ENCODE results near the gene GLRA2. TPM values are rescaled to one million over a fixed set of nuclear protein-coding genes. Genes with fewer than 3 reads are reported as not detected.
"Not testable (repeated sequence)": the region's sequence is repeated elsewhere in the genome, so short reads cannot be mapped to it uniquely, and the experiment has no call there.

Gene GLRA2
- total RNA-seq, 1 donor from 2014 or later: not detected

GRCh38 chrX:14590216-14590615 lies 60.9 kb downstream of the GLRA2 start:
- intact Hi-C loops (cut with micrococcal nuclease): no loop called here
- DNase-seq (no peak), ATAC-seq (no peak)

- intact Hi-C loops (cut with micrococcal nuclease): no loop called here
- DNase-seq: no peak
- ATAC-seq: no peak
These were observed 61.5 kb downstream of the GLRA2 start for GRCh38 chrX:14590693-14591424.

DNA sequence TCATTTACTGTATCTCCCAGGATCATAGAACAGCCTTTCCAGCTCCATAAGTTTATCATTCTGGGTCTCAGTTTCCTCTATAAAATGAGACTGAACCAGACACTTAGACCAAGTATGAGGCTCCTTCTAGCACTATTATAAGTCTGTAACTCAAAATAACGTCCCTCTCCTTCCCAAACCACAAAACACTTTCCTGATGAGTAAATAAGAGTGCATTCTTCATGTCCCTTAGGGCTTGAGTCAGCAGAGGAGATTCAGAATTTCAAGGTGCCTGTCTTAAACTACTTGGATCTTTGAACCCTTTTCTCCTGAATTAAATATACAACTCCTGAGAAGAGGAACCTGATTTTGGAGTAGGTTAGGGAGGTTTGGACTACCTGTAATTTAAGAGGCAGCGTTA lies 62.6 kb downstream of the GLRA2 start:
- ATAC-seq (no peak), DNase-seq (no peak)
- intact Hi-C loops (cut with micrococcal nuclease): no loop called here

DNA sequence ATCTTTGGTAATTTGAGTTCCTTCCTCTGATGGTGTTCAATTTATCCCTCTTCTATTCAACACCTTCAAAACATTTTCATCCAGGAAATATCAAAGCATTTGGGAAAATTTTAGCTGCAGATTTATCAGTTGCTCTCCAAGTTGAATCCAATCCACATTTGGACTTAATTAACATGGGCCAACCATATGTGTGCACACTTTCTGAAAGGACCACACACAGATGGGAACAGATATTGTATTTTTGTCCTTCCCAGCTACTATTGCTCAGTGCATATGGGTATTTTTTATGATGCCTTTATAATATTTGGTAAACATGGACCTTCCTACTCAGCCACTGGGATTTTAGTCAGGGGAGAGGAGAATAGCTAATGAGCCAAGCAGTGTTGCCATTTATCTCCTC lies 65.2 kb downstream of the GLRA2 start:
- no peak for ATAC-seq
- no peak for DNase-seq
- intact Hi-C loops (cut with micrococcal nuclease): no loop called here

- intact Hi-C loops (cut with micrococcal nuclease): no loop called here
- ATAC-seq: no peak
These were observed 69.0 kb downstream of the GLRA2 start for GRCh38 chrX:14598330-14598729.

GRCh38 chrX:14607446-14607985 lies 78.2 kb downstream of the GLRA2 start:
- ATAC-seq (no peak), DNase-seq (no peak)
- intact Hi-C loops (cut with micrococcal nuclease): no loop called here

More at GRCh38 chrX:14598330-14598729, 69.0 kb downstream of the GLRA2 start:
- DNase-seq: no peak

GRCh38 chrX:14612450-14612849 lies 83.1 kb downstream of the GLRA2 start:
- ATAC-seq; intact Hi-C loops (cut with micrococcal nuclease); DNase-seq: not testable (repeated sequence)

DNA sequence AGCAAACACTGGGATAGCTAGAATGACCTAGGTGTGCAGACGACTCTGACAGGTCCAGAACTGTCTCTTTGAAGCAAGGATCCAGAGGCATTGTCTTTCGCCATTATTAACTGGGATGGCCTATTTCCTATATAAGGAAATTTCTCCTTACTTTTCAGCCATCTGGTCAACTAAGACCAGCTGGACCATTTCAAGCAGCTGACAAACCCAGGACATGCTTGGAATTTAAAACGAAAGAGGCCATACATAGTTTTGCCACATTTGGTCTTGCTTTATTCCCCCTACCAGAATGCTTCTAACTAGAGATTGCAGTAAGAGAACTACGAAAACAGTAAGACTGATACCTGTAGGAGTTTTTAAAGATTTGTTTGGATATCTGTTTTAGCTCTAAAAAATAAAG lies 87.0 kb downstream of the GLRA2 start:
- no peak for ATAC-seq
- DNase-seq: no peak
- intact Hi-C loops (cut with micrococcal nuclease): no loop called here

GRCh38 chrX:14616836-14617235 lies 87.5 kb downstream of the GLRA2 start:
- no peak for ATAC-seq
- intact Hi-C loops (cut with micrococcal nuclease): no loop called here
- no peak for DNase-seq

DNA sequence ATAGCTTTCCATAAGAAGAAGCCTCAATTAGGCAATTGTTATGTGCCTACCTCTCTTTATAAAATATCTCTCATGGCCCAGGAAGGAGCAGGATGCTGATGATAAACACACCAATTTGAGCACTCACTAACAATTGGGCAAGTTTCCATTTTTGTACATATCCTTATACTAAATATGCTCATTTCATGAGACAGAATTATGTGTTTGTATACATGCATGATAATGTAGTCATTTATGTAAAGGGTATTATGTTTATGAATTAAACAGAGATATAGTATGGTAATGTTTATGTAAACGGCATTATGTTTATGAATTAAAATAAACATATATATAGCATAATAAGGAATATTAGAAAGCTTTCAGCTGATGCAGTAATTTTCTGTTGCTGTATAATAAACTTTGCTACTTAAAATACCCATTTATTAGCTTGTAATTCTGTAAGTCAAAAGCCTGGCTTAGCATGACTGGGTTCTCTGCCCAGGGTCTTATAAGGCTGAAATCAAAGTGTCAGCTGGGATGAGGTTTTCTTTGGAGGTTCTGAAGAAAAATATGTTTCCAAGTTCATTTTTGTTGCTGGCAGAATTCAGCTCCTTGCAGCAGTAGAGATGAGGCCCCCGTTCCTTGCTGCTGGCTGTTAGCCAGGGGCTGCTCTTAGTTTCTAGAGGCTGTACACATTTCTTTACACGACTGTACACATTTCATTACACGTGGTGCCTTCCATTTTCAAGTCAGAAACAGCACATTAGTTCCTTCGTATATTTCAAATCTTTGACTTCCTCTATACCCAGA lies 89.0 kb downstream of the GLRA2 start:
- no peak for ATAC-seq
- intact Hi-C loops (cut with micrococcal nuclease): no loop called here
- DNase-seq: no peak

- no peak for ATAC-seq
- intact Hi-C loops (cut with micrococcal nuclease): no loop called here
- no peak for DNase-seq
These were observed 101.4 kb downstream of the GLRA2 start for GRCh38 chrX:14630733-14631132.

GRCh38 chrX:14641681-14642655 lies 112.6 kb downstream of the GLRA2 start:
- ATAC-seq (no peak), DNase-seq (no peak)
- intact Hi-C loops (cut with micrococcal nuclease): no loop called here

DNA sequence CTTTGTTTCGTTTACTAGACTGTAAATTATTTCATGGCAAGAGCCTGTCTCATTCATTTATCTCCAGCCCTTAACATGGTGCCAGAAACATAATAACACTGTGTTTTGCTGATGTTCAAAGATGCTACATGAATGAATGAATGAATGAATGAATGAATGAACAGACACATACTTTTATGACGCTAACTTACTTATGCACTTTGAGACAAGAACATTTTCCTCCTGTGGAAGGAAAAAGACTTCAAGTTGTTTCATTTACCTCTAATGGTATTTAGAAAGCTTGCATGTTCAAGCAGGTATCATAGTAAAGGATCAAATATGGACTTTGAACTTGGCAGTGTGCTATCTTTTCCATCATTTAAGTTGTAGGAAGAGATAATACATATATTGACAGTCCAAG lies 131.6 kb downstream of the GLRA2 start:
- DNase-seq (no peak), ATAC-seq (no peak)
- intact Hi-C loops (cut with micrococcal nuclease): no loop called here

- ATAC-seq (no peak), DNase-seq (no peak)
- intact Hi-C loops (cut with micrococcal nuclease): no loop called here
These were observed 141.5 kb downstream of the GLRA2 start for GRCh38 chrX:14670819-14671218.

- ATAC-seq: no peak
- no peak for DNase-seq
- intact Hi-C loops (cut with micrococcal nuclease): no loop called here
These were observed 143.4 kb downstream of the GLRA2 start for GRCh38 chrX:14672611-14673172.

GRCh38 chrX:14673236-14673635 lies 143.9 kb downstream of the GLRA2 start:
- no peak for ATAC-seq
- intact Hi-C loops (cut with micrococcal nuclease): no loop called here
- no peak for DNase-seq

GRCh38 chrX:14673764-14674163 lies 144.4 kb downstream of the GLRA2 start:
- ATAC-seq (no peak), DNase-seq (no peak)
- intact Hi-C loops (cut with micrococcal nuclease): no loop called here

DNA sequence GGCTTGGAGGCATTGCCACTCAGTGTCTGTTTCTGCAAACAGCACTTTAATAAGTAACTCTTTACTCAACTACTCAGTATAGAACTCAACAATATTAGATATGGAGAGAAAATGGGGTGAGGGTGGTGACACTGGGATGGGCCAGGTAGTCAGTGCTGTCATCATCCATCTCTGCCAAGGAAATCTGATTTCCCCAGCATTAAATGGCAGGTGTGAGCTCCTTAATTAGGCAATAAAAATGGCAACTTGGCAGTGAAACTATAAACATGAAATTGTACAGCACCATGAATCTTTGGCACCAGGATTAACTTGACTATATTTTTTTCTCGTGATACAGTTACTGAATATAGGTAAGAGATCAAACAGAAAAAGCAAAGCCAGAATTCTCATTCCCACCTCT lies 146.2 kb downstream of the GLRA2 start:
- intact Hi-C loops (cut with micrococcal nuclease): no loop called here
- ATAC-seq: no peak

DNA sequence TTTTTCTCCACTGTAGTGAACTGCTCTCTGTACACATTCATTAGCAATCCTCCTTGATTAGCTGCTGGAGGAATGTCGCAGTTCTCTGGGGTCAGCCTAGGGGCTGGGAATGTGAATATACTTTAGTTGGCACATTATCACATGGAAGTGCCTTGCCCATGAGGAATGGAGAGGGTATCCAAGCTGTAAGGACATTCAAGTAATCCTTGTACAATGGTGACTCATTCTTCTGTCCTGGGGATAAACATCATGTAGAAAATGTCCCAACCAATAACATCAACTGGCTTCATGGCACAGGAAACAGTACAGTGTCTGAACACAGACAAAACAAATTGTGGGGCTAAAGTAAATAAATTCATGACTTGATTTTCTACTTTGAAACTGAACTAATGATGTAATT lies 147.1 kb downstream of the GLRA2 start:
- intact Hi-C loops (cut with micrococcal nuclease): no loop called here
- DNase-seq (no peak), ATAC-seq (no peak)

More for the DNA sequence above, 146.2 kb downstream of the GLRA2 start:
- DNase-seq: no peak

Measured in left ventricle myocardium superior (tissue), 1 donor.